GM19025 (cell line): Measurements from ENCODE around the gene SENP1.
"Not testable (repeated sequence)": the region's sequence is repeated elsewhere in the genome, so short reads cannot be mapped to it uniquely, and the experiment has no call there.

ENCODE experiments used
- ATAC-seq: cut with Tn5 transposase; IDR thresholded peaks from one replicate; pipeline ENCODE4 v1.9.1; 2021; ENCODE audit warnings: mild to moderate bottlenecking, low read depth, moderate library complexity; ENCODE audit not compliant: unreplicated experiment

SENP1 gene

DNA sequence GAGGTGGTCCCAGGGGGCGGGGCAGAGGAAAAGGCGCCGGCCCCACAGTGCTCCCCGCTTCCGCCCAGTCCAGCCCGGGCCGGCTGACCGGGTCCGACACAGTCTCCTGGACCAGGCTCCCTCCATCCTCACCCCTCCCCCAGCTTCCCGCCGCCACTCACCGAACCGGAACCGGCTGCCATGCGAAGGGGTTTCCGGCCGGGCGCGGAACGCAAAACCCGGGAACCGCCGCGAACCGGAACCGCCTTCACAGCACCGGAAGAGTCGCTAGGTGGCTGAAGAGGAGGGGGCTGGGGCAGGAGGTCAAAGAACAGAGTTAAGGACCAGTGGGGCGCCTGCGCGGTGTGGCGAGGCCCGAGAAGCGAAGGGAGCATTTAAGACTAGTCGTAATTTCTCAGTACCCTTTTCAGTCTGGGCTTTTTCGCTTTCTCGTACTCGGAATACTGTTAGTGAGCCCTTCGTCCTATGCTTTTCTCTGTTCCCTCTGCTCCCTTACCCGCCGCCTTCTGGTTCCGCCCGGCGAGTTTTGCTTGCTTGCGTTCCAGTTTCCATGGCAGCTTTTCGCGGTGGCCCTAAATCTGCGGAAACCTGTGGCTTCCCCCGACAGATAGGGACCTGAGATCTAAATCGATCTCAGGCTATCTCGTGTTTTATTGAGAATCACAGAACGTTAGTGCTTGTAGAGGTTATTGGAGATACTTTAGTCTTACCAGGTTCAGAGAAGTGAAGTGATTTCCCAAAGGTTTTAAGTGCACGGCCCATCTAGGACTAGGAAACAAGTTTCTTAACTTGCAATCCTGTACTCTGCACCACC, at the start of gene SENP1:
Gene SENP1, minus strand, starts transcription at position 213 of the 814 bp plus-strand sequence. CDS start 4,607 bp downstream, outside the sequence.
- ATAC-seq, result peak; percentile 72

GRCh38 chr12:48151103-48151771, 45.4 kb upstream of the SENP1 start:
- no peak for ATAC-seq

DNA sequence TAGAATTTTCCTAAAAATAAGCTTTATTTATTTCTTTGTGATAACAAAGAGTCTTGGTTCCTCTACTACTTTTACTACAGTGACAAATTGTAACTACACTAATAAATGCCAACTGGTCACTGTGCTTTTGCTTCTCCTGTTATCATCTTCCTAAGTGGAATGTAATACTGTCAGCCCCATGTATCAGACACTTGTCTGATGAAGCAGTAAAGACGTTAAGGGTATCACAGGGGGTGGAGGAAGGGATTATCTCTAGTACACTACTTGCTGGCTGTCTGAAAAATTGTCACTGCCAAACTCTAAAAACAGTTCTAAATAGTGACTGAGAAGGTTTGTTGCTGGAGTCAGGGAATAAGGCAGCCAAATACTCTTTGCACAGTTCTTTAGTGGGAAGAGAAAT, 40.1 kb upstream of the SENP1 start:
- no peak for ATAC-seq

DNA sequence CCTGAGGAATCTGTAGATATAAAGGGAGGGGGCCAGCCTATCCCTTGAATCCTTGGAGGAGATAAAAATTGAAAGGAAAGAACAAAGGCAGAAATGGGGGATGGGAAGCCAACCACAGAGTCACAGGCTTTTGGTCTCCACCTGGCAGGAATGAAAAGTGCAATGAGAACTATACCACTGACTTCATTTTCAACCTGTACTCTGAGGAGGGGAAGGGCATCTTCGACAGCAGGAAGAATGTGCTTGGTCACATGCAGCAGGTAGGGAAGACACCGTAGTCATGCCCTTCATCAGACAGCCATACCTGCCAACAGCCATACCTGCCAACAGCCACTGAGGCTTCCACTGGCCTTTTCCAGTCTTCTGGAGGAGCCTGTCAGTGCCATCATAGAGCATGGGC, 38.0 kb upstream of the SENP1 start:
- ATAC-seq, result no peak

GRCh38 chr12:48142818-48143674, 37.2 kb upstream of the SENP1 start:
- ATAC-seq, result no peak

DNA sequence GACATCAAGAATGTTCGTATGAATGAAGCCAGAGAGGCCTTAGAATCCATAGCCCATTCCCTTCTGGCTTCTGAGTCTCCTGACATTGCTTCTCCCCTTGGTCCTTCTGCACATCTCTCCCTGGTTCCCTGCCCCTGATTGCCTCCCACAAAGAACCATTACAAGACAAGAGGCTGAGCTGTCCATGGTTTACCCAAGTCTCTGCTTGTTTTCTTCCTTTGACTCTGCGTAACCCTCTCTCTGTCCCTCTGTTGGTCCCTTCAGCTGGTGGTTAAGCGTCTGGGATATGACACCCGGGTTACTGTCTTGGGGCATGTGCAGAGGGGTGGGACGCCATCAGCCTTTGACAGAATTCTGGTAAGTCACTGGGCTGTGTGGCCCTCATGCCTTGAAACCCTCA, 29.1 kb upstream of the SENP1 start:
- no peak for ATAC-seq

GRCh38 chr12:48132826-48133225, 26.9 kb upstream of the SENP1 start:
- no peak for ATAC-seq

GRCh38 chr12:48131517-48131916, 25.6 kb upstream of the SENP1 start:
- ATAC-seq, result no peak

- no peak for ATAC-seq
Observed at GRCh38 chr12:48129376-48129775, 23.5 kb upstream of the SENP1 start.

GRCh38 chr12:48128800-48129199, 22.9 kb upstream of the SENP1 start:
- no peak for ATAC-seq

DNA sequence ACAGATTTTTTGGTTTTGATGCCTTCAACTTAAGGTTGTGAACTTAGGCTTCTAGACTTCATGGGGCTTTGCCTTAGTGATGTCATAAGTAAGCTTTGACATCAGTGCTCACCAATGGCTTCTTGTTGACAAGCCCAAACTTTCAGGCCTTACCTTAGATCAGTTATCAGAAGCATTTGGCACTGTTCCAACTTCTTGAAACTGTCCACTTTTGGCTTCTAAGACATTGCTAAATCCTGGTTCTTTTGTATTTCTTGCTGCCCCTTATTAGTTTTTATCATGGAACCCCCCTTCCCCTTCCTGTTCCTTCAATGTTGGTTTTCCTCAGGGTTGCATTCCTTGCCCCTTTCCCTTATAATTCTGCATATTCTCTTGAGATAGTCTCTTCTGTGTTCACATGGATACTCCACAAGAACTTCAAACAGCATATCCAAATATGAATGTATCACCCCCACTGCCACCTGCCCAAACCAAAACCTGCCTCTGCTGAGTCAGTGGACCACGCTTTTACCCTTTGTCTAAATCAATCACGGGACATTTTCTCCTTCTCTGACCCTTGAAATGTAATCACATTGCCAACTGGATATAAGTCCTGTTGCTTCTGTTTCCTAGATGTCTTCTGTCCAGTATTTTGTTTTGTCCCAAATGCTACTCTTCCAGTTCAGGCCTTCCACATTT, 21.2 kb upstream of the SENP1 start:
- no peak for ATAC-seq

- no peak for ATAC-seq
Observed at GRCh38 chr12:48125985-48126384, 20.1 kb upstream of the SENP1 start.

GRCh38 chr12:48125542-48125941, 19.7 kb upstream of the SENP1 start:
- not testable (repeated sequence) for ATAC-seq

DNA sequence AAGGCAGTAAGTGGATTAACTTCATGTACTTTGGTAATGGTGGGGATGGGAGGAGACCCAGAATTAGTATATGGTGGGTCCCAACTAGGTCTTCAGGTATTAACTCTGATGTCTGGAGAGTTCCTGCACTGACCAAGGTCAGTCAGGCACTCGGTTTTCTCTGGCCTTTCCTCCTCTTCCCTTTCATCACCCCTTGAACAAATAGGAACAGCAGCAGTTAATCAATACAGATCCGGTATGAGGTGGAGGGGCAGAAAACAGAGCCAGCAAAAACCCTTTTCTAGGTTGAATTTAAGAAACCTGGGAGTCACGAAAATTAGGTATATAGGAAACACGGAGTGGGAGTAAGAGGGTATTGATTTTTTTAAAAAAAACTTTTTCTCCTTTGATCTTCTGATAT, 17.3 kb upstream of the SENP1 start:
- no peak for ATAC-seq

DNA sequence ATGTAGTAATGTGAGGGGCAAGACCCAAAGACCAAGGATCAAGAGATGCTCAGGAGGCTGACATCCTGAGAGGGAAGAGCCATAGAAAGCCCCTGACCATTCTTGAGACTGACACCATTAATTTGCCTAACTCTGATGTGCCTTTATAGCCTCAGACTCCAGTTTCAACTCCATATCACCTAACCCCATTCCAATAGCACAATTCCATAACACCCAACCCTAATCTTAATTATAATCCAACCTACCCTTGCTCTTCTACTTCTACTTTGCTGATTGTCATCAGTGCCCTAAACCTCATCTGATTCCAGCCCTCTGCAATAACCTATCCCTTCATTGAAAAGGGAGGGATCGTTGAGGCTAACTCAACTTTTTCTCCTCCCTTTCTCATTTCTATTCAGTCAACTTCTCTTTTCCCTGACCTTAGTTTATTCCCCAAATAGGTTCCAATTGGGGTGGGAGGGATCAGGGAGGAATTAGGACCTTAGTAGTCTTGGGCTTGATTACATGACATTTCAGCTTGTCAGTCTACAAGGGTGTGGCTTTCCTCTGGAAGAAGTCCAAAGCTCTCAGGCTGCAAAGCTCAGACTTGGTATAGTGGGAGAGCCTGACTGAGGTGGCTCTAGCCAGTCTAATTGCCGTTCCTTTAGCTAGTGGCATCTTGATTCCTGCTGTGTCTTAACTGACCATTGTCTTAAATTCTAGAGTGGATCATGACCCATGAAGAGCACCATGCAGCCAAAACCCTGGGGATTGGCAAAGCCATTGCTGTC, 16.4 kb upstream of the SENP1 start:
- no peak for ATAC-seq

DNA sequence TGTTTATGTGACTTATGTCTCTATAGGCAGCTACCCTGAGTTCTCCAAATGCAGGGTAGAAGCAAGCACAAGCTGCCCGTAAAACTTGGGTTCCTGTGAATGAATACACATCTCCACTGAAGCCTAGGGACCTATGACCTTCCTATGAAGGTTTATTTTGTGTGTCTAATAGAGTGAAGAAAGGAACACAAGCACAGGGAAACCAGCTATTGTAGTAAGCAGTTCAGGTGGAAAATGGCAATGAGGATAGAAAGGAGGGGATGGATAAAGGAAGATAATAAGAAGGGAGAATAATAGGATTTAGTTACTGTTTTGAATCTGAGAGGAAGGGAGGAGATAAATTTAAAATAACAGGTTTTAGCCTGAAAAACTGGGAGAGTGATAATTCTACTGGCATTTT, 15.6 kb upstream of the SENP1 start:
- ATAC-seq, result no peak

DNA sequence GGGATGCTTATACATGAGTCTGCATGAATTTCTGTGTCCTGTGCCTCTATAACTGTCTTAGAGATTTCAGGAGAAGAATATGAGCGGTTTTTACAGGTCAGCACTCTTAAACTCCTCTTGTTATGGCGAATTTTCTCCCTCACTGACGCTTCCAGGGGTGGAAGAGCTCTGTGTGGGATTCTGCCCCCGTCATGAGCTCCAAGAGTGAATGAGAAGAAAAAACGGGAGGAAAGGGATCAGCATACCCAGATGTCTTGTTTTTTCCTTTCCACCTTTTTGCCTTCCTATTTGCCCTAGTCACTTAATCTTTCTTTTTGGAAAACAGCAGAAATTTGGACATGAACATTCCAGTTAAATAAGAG, 13.9 kb upstream of the SENP1 start:
- ATAC-seq, result no peak

DNA sequence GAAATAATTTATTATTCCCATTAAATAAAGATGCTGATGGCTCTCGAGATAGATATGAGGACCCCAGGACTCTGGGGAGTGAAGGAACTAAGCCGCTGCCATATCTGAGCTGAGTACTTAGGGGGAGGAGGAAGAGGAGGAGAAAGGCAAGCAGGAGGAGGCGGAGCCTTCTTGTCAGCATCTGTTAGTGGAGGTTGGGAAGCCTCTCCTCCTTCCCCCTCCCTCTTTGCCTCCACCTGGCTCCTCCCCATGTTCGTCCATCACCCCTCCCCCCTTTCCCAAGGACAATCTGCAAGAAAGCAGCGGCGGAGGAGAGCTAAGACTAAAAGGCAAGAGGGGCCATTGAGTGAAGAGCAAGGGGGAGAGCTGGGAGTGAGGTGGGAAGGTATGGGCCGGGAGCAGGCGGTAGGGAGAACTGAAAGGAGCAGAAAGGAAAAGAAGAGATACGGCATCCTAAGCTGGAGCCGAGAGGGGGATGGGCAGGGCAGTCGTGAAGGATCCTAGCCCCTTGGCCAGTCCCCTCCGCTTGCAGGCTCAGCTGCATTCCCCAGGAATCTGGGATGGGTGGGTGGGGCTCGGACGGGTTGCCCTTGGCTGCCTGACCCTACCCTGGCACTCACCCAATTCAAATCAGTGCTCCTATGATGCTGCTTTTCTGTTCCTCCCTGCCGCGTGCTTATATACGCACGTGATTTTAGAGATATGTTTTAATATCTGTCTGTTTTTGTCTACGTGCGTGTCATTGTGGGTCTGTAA, 13.4 kb upstream of the SENP1 start, which contains the start of gene PFKM:
Gene PFKM, plus strand, starts transcription at position 287 of the 756 bp plus-strand sequence. CDS start 3,411 bp downstream, outside the sequence.
- ATAC-seq, result peak; percentile 100

DNA sequence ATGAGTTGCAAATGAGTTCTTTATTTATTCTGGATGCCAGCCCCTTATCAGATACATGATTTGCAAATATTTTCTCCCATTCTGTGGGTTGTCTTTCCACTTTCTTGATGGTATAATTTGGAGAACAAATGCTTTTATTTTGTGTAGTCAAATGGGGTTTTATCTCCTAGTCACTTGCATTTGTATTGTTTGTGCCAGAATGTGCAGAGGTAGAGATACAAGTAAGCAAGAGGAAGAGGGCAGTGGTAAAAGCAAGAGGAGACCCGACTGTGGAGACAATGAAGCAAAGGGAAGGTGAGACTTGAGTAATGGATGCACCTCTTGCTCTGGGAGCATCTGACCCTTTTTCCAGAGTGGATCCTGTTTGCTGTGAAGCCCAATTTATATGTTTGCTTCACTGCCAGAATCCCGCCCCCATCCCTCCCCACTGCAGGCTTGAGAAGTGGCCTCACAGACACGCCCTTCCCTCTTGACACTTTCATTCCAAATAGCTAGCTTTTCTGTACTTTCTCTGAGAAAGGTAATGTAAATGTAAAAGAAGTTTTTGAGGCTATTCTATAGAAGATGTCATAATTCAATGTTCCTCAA, 12.5 kb upstream of the SENP1 start:
- ATAC-seq, result no peak
